GM18498 (cell line): ENCODE results near the gene PRKAG2.

Source experiments
- ATAC-seq: cut with Tn5 transposase; IDR thresholded peaks from one replicate; pipeline ENCODE4 v1.9.1; 2021; ENCODE audit warnings: mild to moderate bottlenecking, moderate library complexity; ENCODE audit not compliant: unreplicated experiment

PRKAG2 gene

GRCh38 chr7:151702961-151703360 is 174.0 kb downstream of the PRKAG2 start:
- ATAC-seq: no peak

GRCh38 chr7:151700586-151701165 is 176.2 kb downstream of the PRKAG2 start:
- no peak for ATAC-seq

GRCh38 chr7:151699928-151700319 is 177.0 kb downstream of the PRKAG2 start:
- ATAC-seq: no peak

- ATAC-seq: no peak
Measured at GRCh38 chr7:151699147-151699927, 177.6 kb downstream of the PRKAG2 start.

GRCh38 chr7:151697942-151698341 is 179.0 kb downstream of the PRKAG2 start:
- ATAC-seq: no peak

- ATAC-seq: no peak
Measured at GRCh38 chr7:151697515-151697895, 179.4 kb downstream of the PRKAG2 start.

- ATAC-seq: no peak
Measured at GRCh38 chr7:151696721-151697514, 180.0 kb downstream of the PRKAG2 start.

GRCh38 chr7:151695951-151696541 is 180.9 kb downstream of the PRKAG2 start:
- no peak for ATAC-seq

GRCh38 chr7:151694828-151695580 is 181.9 kb downstream of the PRKAG2 start:
- no peak for ATAC-seq

GRCh38 chr7:151694441-151694827 is 182.5 kb downstream of the PRKAG2 start:
- ATAC-seq: no peak

GRCh38 chr7:151693140-151693539 is 183.8 kb downstream of the PRKAG2 start:
- no peak for ATAC-seq

- ATAC-seq: no peak
Measured at GRCh38 chr7:151692721-151693120, 184.2 kb downstream of the PRKAG2 start.

GRCh38 chr7:151691449-151691848 is 185.5 kb downstream of the PRKAG2 start:
- no peak for ATAC-seq

GRCh38 chr7:151690606-151691005 is 186.3 kb downstream of the PRKAG2 start:
- no peak for ATAC-seq

- ATAC-seq: no peak
Measured at GRCh38 chr7:151689196-151689971, 187.5 kb downstream of the PRKAG2 start.

- ATAC-seq: no peak
Measured at GRCh38 chr7:151688236-151688780, 188.6 kb downstream of the PRKAG2 start.

GRCh38 chr7:151687523-151688235 is 189.2 kb downstream of the PRKAG2 start:
- ATAC-seq: no peak

- no peak for ATAC-seq
Measured at GRCh38 chr7:151686826-151687225, 190.1 kb downstream of the PRKAG2 start.
